Measurements from ENCODE around the gene GFY.

DNA sequence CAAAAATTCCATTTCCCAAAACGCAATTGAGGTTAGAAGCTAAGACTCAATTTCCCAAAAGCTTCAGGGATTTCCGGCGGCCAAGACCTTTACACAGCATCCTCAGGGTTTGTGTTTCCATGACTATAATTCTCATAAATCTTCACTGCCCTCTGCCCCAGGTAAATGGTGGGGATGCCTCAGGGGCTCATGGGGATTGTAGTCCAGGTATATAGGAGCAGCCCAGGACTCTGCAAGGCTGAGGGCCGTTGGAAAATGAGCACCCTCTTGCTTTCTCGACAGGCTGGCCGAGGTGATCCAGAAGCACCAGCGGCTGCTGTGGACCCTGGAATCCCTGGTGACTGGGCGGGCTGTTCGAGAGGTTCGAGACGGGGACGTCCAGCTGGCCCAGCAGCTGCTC lies 34.2 kb downstream of the GFY start:
- TF ChIP-seq, protein P1, sequence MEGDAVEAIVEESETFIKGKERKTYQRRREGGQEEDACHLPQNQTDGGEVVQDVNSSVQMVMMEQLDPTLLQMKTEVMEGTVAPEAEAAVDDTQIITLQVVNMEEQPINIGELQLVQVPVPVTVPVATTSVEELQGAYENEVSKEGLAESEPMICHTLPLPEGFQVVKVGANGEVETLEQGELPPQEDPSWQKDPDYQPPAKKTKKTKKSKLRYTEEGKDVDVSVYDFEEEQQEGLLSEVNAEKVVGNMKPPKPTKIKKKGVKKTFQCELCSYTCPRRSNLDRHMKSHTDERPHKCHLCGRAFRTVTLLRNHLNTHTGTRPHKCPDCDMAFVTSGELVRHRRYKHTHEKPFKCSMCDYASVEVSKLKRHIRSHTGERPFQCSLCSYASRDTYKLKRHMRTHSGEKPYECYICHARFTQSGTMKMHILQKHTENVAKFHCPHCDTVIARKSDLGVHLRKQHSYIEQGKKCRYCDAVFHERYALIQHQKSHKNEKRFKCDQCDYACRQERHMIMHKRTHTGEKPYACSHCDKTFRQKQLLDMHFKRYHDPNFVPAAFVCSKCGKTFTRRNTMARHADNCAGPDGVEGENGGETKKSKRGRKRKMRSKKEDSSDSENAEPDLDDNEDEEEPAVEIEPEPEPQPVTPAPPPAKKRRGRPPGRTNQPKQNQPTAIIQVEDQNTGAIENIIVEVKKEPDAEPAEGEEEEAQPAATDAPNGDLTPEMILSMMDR (IDR thresholded peaks at IDR 0.05; ENCODE audit: low read length), result no peak
- TF ChIP-seq EZH2 (optimal IDR thresholded peaks at IDR 0.05; ENCODE audit: low read depth, low read length) (no peak), EZH2phosphoT487 (IDR thresholded peaks at IDR 0.05; ENCODE audit: low read length) (no peak)
